Kidney epithelial cell (primary cell): ENCODE data around the gene MED31. TPM values are rescaled to one million over a fixed set of nuclear protein-coding genes. Genes with fewer than 3 reads are reported as not detected.
A peak's percentile ranks its signal among the peaks of the same experiment; 100 is the strongest.

ENCODE experiments used
- DNase-seq: peaks from one replicate; pipeline ENCODE4 v3.0.0-alpha.2; 2010; ENCODE audit warnings: low read depth
- H3K27me3 ChIP-seq: 2 replicates; pipeline ENCODE4 v1.6.0; 2011; ENCODE audit warnings: low read length; ENCODE audit not compliant: control insufficient read depth, insufficient read depth
- H3K36me3 ChIP-seq: 2 replicates; pipeline ENCODE4 v1.5.1; 2011; ENCODE audit warnings: low read length; ENCODE audit not compliant: control insufficient read depth, insufficient read depth
- H3K4me3 ChIP-seq: 2 replicates; pipeline ENCODE4 v1.5.1; 2011; ENCODE audit warnings: low read depth, mild to moderate bottlenecking, control low read depth, low read length
- total RNA-seq: library from RNA; depleted of rRNA; stranded (reverse); fragments of >200 nt; gene quantifications from 2 replicates; pipeline ENCODE4 v1.2.3, GENCODE V29; 2015
- TF ChIP-seq, protein P1 (sequence below): IDR thresholded peaks from 2 replicates; pipeline ENCODE4 v1.5.1; 2011; ENCODE audit warnings: mild to moderate bottlenecking, moderate library complexity, low read length, control low read depth, inconsistent platforms; ENCODE audit not compliant: insufficient read depth, poor library complexity, severe bottlenecking

Gene MED31
- total RNA-seq, 1 donor from 2014 or later, result 13.5 TPM

DNA sequence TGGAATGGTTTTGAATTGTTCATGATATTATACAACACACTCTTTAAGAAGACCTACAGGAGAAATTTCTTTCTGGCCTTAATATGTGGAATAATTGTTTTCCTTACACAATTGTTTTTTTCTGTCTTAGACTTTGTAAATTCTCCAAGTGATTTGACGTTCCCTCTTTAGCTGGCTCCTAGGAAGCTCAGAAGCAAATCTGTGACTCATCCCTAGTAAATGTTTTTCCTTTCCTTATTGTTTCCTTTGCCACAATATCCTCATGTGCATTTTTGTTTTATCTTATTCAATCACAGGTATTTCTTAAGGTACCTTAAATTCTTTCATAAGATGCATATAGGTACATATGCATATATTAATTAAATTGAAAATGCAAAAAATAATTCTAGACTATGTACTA is 24.4 kb downstream of the MED31 start:
- Histone ChIP-seq H3K4me3 (no peak overlapping the region), H3K36me3 (no peaks in the 10 kb centered on the region), H3K27me3 (no peaks in the 10 kb centered on the region)
- no peak for DNase-seq
- TF ChIP-seq, protein P1, sequence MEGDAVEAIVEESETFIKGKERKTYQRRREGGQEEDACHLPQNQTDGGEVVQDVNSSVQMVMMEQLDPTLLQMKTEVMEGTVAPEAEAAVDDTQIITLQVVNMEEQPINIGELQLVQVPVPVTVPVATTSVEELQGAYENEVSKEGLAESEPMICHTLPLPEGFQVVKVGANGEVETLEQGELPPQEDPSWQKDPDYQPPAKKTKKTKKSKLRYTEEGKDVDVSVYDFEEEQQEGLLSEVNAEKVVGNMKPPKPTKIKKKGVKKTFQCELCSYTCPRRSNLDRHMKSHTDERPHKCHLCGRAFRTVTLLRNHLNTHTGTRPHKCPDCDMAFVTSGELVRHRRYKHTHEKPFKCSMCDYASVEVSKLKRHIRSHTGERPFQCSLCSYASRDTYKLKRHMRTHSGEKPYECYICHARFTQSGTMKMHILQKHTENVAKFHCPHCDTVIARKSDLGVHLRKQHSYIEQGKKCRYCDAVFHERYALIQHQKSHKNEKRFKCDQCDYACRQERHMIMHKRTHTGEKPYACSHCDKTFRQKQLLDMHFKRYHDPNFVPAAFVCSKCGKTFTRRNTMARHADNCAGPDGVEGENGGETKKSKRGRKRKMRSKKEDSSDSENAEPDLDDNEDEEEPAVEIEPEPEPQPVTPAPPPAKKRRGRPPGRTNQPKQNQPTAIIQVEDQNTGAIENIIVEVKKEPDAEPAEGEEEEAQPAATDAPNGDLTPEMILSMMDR, result no peak

DNA sequence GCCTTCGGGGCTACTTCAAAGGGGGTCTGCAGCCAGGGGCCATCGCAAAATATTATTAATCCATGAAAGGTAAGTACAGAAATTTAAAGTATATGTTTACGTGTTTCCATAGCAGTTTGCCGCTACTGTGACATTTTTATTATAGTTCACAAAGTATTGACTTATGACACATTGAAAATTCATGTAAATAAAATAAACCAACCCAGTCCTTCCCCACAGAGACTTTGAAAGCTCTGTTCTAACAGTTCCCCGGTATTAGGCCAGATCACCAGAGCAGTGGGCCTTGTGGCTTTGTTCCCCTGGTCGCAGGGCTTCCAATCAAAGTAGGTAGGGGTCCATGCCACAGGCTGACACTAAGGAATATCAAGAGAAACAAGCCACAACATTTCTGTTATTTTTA is 24.8 kb downstream of the MED31 start:
- Histone ChIP-seq H3K36me3 (no peaks in the 10 kb centered on the region), H3K27me3 (no peaks in the 10 kb centered on the region), H3K4me3 (no peak overlapping the region)
- no peak for DNase-seq
- TF ChIP-seq, protein P1, result no peak

DNA sequence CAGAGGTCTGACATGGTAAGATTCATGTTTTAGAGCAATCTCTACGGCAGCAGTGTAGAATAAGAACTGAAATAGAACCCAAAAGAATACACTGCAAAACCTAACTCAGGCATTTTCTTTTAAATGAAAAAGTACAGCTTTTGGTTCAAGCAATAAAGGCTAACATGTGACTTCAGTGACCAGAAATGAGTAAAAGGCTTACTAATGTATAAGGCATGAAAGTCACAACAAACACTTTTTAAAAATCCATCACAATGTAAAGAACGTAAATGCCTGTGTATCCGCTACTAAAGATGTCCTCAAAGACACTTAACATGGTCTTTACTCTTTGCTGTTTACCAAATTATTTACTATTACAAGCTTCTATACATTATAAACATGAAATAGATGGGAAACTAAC is 27.5 kb downstream of the MED31 start:
- TF ChIP-seq, protein P1, result no peak
- no peak for DNase-seq
- no peak overlapping the region for H3K4me3 ChIP-seq
- H3K27me3 ChIP-seq, result no peaks in the 10 kb centered on the region
- no peaks in the 10 kb centered on the region for H3K36me3 ChIP-seq

DNA sequence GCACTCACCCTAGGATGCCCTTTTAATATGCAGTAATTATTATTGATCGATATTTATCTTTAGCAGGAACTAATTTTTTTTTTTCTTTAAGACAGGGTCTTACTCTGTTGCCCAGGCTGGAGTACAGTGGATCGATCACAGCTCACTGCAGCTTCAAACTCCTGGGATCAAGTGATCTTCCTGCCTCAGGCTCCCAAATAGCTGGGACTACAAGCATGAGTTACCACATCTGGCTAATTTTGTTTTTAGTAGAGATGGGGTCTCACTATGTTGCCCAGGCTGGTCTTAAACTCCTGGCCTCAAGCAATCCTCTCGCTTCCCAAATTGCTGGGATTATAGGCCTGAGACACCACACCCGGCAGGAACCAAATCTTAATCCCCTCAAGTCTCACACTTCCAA is 40.2 kb downstream of the MED31 start:
- Histone ChIP-seq H3K36me3 (no peaks in the 10 kb centered on the region), H3K4me3 (no peak overlapping the region), H3K27me3 (no peaks in the 10 kb centered on the region)
- DNase-seq, result no peak
- TF ChIP-seq, protein P1, result no peak

DNA sequence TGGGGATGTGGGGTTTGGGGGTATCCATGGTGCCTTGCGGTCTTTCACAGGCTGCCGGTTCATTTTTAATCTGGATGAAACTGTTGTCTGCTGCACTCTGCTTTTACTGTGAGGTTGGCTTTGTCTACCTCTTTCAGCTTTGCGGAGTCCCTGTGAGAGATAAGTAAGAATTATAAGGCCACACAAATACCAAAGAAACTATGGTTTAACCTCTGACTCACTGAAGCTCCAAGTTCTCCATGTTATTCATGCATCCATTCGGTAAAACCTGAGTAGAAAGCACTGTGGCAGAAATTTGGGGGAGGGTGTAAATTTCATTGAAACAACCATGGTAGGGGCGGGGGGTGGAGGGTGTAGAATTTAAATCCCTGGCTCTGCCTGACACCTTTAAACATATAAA is 41.4 kb downstream of the MED31 start:
- H3K36me3 ChIP-seq, result no peaks in the 10 kb centered on the region
- H3K4me3 ChIP-seq, result no peak overlapping the region
- H3K27me3 ChIP-seq, result no peaks in the 10 kb centered on the region
- no peak for DNase-seq
- TF ChIP-seq, protein P1, result no peak

DNA sequence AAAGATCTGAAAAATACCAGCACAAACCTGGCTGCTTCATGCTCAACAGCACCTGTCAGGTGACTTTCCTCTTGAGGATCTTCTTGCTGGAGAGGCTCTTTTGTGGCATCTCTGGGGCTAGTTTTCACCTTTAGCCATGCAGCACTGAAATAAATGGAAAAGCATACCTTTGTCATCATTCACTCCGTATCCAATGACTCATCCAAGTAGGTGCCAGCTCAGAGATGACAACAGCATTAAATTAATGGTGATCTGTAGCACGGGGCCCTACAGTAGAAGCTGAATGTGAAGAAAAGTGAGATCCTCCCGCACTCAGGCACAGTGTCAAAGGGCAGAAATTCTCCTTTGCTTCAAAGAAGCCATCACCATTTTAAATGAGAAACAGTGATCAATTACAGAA is 43.1 kb downstream of the MED31 start:
- TF ChIP-seq, protein P1, result no peak
- no peaks in the 10 kb centered on the region for H3K27me3 ChIP-seq
- H3K4me3 ChIP-seq, result no peak overlapping the region
- H3K36me3 ChIP-seq, result no peaks in the 10 kb centered on the region
- peak; percentile 45 for DNase-seq
